Measurements from ENCODE around the gene ZNF396.

DNA sequence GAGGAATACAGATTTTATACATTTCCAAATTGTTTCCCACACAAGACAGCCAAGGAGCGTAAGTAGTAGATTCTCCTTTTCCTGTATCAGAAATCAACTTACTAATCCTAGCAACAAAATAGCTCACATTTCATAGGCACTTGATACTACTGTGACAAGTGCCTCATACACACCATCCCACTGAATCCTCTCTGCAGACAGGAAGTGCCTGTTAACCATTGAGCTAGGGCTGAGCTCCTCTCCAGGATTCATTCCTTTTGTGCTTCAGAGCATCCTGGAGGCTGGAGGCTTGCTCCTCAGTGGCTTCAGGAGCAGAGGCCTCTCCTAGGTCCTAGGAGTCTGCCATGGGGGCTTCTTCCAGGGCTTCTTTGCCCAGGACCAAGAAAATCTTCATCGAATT lies 20.8 kb upstream of the ZNF396 start:
- TF ChIP-seq YY1 (IDR thresholded peaks at IDR 0.05) (no peak), GABPA (IDR thresholded peaks at IDR 0.05 in 1 of 2, conservative IDR thresholded peaks at IDR 0.05 in 1 of 2) (no peak), EGR1 (IDR thresholded peaks at IDR 0.05; ENCODE audit: low read depth in 2 of 2) (no peak), NR2F2 (IDR thresholded peaks at IDR 0.05) (no peak), SP1 (IDR thresholded peaks at IDR 0.05) (no peak), JUND (IDR thresholded peaks at IDR 0.05) (no peak), TAF1 (conservative IDR thresholded peaks at IDR 0.05) (no peak), FOXA1 (IDR thresholded peaks at IDR 0.05) (no peak), RAD21 (IDR thresholded peaks at IDR 0.05) (no peak)
- TF ChIP-seq, protein P1, sequence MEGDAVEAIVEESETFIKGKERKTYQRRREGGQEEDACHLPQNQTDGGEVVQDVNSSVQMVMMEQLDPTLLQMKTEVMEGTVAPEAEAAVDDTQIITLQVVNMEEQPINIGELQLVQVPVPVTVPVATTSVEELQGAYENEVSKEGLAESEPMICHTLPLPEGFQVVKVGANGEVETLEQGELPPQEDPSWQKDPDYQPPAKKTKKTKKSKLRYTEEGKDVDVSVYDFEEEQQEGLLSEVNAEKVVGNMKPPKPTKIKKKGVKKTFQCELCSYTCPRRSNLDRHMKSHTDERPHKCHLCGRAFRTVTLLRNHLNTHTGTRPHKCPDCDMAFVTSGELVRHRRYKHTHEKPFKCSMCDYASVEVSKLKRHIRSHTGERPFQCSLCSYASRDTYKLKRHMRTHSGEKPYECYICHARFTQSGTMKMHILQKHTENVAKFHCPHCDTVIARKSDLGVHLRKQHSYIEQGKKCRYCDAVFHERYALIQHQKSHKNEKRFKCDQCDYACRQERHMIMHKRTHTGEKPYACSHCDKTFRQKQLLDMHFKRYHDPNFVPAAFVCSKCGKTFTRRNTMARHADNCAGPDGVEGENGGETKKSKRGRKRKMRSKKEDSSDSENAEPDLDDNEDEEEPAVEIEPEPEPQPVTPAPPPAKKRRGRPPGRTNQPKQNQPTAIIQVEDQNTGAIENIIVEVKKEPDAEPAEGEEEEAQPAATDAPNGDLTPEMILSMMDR (IDR thresholded peaks at IDR 0.05; ENCODE audit: low read depth, low read length, missing input control), result no peak
- TF ChIP-seq, protein P2, sequence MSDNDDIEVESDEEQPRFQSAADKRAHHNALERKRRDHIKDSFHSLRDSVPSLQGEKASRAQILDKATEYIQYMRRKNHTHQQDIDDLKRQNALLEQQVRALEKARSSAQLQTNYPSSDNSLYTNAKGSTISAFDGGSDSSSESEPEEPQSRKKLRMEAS (IDR thresholded peaks at IDR 0.05), result no peak
- TF ChIP-seq, protein P3, sequence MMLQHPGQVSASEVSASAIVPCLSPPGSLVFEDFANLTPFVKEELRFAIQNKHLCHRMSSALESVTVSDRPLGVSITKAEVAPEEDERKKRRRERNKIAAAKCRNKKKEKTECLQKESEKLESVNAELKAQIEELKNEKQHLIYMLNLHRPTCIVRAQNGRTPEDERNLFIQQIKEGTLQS (IDR thresholded peaks at IDR 0.05), result no peak
- TF ChIP-seq, protein P4, sequence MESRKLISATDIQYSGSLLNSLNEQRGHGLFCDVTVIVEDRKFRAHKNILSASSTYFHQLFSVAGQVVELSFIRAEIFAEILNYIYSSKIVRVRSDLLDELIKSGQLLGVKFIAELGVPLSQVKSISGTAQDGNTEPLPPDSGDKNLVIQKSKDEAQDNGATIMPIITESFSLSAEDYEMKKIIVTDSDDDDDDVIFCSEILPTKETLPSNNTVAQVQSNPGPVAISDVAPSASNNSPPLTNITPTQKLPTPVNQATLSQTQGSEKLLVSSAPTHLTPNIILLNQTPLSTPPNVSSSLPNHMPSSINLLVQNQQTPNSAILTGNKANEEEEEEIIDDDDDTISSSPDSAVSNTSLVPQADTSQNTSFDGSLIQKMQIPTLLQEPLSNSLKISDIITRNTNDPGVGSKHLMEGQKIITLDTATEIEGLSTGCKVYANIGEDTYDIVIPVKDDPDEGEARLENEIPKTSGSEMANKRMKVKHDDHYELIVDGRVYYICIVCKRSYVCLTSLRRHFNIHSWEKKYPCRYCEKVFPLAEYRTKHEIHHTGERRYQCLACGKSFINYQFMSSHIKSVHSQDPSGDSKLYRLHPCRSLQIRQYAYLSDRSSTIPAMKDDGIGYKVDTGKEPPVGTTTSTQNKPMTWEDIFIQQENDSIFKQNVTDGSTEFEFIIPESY (IDR thresholded peaks at IDR 0.05), result no peak
- TF ChIP-seq, protein P5, sequence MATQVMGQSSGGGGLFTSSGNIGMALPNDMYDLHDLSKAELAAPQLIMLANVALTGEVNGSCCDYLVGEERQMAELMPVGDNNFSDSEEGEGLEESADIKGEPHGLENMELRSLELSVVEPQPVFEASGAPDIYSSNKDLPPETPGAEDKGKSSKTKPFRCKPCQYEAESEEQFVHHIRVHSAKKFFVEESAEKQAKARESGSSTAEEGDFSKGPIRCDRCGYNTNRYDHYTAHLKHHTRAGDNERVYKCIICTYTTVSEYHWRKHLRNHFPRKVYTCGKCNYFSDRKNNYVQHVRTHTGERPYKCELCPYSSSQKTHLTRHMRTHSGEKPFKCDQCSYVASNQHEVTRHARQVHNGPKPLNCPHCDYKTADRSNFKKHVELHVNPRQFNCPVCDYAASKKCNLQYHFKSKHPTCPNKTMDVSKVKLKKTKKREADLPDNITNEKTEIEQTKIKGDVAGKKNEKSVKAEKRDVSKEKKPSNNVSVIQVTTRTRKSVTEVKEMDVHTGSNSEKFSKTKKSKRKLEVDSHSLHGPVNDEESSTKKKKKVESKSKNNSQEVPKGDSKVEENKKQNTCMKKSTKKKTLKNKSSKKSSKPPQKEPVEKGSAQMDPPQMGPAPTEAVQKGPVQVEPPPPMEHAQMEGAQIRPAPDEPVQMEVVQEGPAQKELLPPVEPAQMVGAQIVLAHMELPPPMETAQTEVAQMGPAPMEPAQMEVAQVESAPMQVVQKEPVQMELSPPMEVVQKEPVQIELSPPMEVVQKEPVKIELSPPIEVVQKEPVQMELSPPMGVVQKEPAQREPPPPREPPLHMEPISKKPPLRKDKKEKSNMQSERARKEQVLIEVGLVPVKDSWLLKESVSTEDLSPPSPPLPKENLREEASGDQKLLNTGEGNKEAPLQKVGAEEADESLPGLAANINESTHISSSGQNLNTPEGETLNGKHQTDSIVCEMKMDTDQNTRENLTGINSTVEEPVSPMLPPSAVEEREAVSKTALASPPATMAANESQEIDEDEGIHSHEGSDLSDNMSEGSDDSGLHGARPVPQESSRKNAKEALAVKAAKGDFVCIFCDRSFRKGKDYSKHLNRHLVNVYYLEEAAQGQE (IDR thresholded peaks at IDR 0.05), result no peak
